GM19351 (cell line): ENCODE measurements around the gene PLXNB2.

Source experiments
- ATAC-seq: cut with Tn5 transposase; IDR thresholded peaks from one replicate; pipeline ENCODE4 v1.9.1; 2021; ENCODE audit warnings: mild to moderate bottlenecking, moderate library complexity; ENCODE audit not compliant: unreplicated experiment

The PLXNB2 gene

GRCh38 chr22:50242406-50242949 is 65.0 kb downstream of the PLXNB2 start:
- no peak for ATAC-seq

- ATAC-seq: no peak
Observed at GRCh38 chr22:50238755-50239154, 68.7 kb downstream of the PLXNB2 start.

- no peak for ATAC-seq
Observed at GRCh38 chr22:50236731-50237409, 70.6 kb downstream of the PLXNB2 start.

- no peak for ATAC-seq
Observed at GRCh38 chr22:50233223-50233622, 74.2 kb downstream of the PLXNB2 start.

GRCh38 chr22:50232481-50233151 is 74.8 kb downstream of the PLXNB2 start:
- ATAC-seq: no peak

GRCh38 chr22:50229370-50229769 is 78.1 kb downstream of the PLXNB2 start:
- no peak for ATAC-seq

GRCh38 chr22:50228366-50228765 is 79.1 kb downstream of the PLXNB2 start:
- ATAC-seq: no peak

- ATAC-seq: no peak
Observed at GRCh38 chr22:50227579-50228215, 79.7 kb downstream of the PLXNB2 start.

GRCh38 chr22:50226875-50227165 is 80.6 kb downstream of the PLXNB2 start:
- ATAC-seq: no peak

GRCh38 chr22:50226063-50226874 is 81.2 kb downstream of the PLXNB2 start:
- no peak for ATAC-seq

GRCh38 chr22:50225200-50225969 is 82.1 kb downstream of the PLXNB2 start:
- no peak for ATAC-seq
